Keratinocyte (primary cell): ENCODE data around the gene ARSB.

Source experiments
- CTCF ChIP-seq, 3 experiments: IDR thresholded peaks in 1 of 3; conservative IDR thresholded peaks in 1 of 3; optimal IDR thresholded peaks in 1 of 3; 2 replicates in 2 of 3; 3 replicates in 1 of 3; pipeline versions ENCODE3 to v1.5.1; 2011; ENCODE audit warnings: low read length in 3 of 3, mild to moderate bottlenecking in 3 of 3, moderate library complexity in 2 of 3, control low read depth in 1 of 3, inconsistent platforms in 1 of 3; ENCODE audit not compliant: insufficient read depth in 2 of 3; ENCODE audit errors: extremely low read depth in 1 of 3
- EZH2 ChIP-seq: IDR thresholded peaks from one replicate; pipeline ENCODE4 v1.6.1; 2012; ENCODE audit warnings: inconsistent platforms, mild to moderate bottlenecking, low read length, moderate library complexity

DNA sequence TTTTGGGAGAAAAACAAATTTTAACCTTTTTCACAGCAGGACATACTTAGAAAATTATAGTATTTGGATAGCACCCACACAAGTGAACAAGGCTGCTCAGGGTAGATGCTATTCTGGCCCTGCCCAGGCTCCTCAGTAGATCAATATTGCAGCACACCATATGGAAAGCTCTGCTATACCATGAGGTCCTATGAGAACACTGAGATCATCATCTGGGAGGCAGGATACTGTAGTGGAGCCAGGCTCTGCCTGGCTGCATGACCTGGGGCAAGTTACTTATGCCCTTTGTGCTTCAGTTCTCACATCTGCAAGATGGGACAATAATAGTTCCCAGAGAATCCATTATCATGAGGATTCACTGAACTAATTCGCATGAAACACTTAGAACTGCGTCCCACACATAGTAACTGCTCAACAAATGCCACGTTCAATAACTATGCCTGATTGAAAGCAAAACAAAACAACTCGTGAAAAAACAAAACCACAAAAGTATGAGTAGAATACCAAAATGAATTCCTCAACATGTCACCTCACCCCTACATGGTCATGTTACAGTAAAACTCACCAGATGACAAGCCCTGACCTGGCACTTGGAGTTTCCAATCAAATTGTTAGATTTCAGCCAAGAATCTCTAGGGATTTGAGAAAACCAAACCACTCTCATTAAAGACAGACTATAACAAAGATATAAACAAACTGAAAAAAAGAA, 31.9 kb downstream of the ARSB start:
- TF ChIP-seq CTCF (optimal IDR thresholded peaks at IDR 0.05 in 1 of 3, IDR thresholded peaks at IDR 0.05 in 1 of 3, conservative IDR thresholded peaks at IDR 0.05 in 1 of 3; ENCODE audit: extremely low read depth in 1 of 3, insufficient read depth in 2 of 3, low read length in 3 of 3): no peak
- TF ChIP-seq EZH2: no peak
